Measurements from ENCODE around the gene GJD2. TPM values are rescaled to one million over a fixed set of nuclear protein-coding genes. Genes with fewer than 3 reads are reported as not detected.

Gene GJD2
- total RNA-seq, 1 experiment from 2014 or later, result not detected

- Histone ChIP-seq H3K9me2 (replicated peaks; ENCODE audit: low read length) (no peaks in the 10 kb centered on the region), H3K79me2 (ENCODE audit: low read length) (no peaks in the 10 kb centered on the region), H3F3A (ENCODE audit: low read length, unreplicated experiment) (no peaks in the 10 kb centered on the region), H3K4me1 (ENCODE audit: insufficient read depth, low read length) (no peaks in the 10 kb centered on the region), H3K36me3 (ENCODE audit: low read depth, low read length) (no peaks in the 10 kb centered on the region), H3K4me2 (ENCODE audit: low read length) (no peak overlapping the region), H3K27ac (ENCODE audit: low read length) (no peak overlapping the region), H2AFZ (ENCODE audit: low read length) (no peak overlapping the region), H3K4me3 (ENCODE audit: low read length) (no peak overlapping the region), H3K9me3 (ENCODE audit: low read length) (no peaks in the 10 kb centered on the region), H4K20me1 (ENCODE audit: low read length) (no peaks in the 10 kb centered on the region), H3K27me3 (ENCODE audit: low read length) (peaks cover 68% of the 10 kb centered on the region), H3K9ac (ENCODE audit: low read length) (no peak overlapping the region)
- BruUV-seq (replicated peaks), result no TSS peak
- CTCF ChIA-PET, result no interaction called here
- TF ChIP-seq EZH2phosphoT487 (IDR thresholded peaks at IDR 0.05; ENCODE audit: borderline replicate concordance, low read length), result no peak
- TF ChIP-seq CTCF (conservative IDR thresholded peaks at IDR 0.05; ENCODE audit: low read depth, low read length), result no peak
- no peak for TF ChIP-seq EZH2 (IDR thresholded peaks at IDR 0.05; ENCODE audit: low read length, unreplicated experiment)
- ATAC-seq (no peak), DNase-seq (no peak)
- POLR2A ChIA-PET (ENCODE audit: unreplicated experiment), result no interaction called here
- intact Hi-C loops (cut with micrococcal nuclease), result no loop called here
These were observed 19.1 kb upstream of the GJD2 start for GRCh38 chr15:34773917-34774316.

GRCh38 chr15:34773013-34773412, 18.2 kb upstream of the GJD2 start:
- intact Hi-C loops (cut with micrococcal nuclease), result no loop called here
- Histone ChIP-seq H3K9ac (ENCODE audit: low read length) (no peak overlapping the region), H3F3A (ENCODE audit: low read length, unreplicated experiment) (no peaks in the 10 kb centered on the region), H3K36me3 (ENCODE audit: low read depth, low read length) (no peaks in the 10 kb centered on the region), H4K20me1 (ENCODE audit: low read length) (no peaks in the 10 kb centered on the region), H3K9me3 (ENCODE audit: low read length) (no peaks in the 10 kb centered on the region), H3K27me3 (ENCODE audit: low read length) (peaks cover 75% of the 10 kb centered on the region), H3K4me1 (ENCODE audit: insufficient read depth, low read length) (no peaks in the 10 kb centered on the region), H3K27ac (ENCODE audit: low read length) (no peak overlapping the region), H3K4me2 (ENCODE audit: low read length) (no peak overlapping the region), H3K9me2 (replicated peaks; ENCODE audit: low read length) (no peaks in the 10 kb centered on the region), H3K79me2 (ENCODE audit: low read length) (no peaks in the 10 kb centered on the region), H3K4me3 (ENCODE audit: low read length) (no peak overlapping the region), H2AFZ (ENCODE audit: low read length) (no peak overlapping the region)
- no TSS peak for BruUV-seq (replicated peaks)
- TF ChIP-seq EZH2phosphoT487 (IDR thresholded peaks at IDR 0.05; ENCODE audit: borderline replicate concordance, low read length), result no peak
- no peak for TF ChIP-seq EZH2 (IDR thresholded peaks at IDR 0.05; ENCODE audit: low read length, unreplicated experiment)
- no peak for TF ChIP-seq CTCF (conservative IDR thresholded peaks at IDR 0.05; ENCODE audit: low read depth, low read length)
- no peak for DNase-seq
- ChIA-PET POLR2A (ENCODE audit: unreplicated experiment) (no interaction called here), CTCF (no interaction called here)
- no peak for ATAC-seq

GRCh38 chr15:34772312-34772711, 17.5 kb upstream of the GJD2 start:
- no peak for ATAC-seq
- CTCF ChIA-PET, result no interaction called here
- TF ChIP-seq EZH2 (IDR thresholded peaks at IDR 0.05; ENCODE audit: low read length, unreplicated experiment) (no peak), CTCF (conservative IDR thresholded peaks at IDR 0.05; ENCODE audit: low read depth, low read length) (no peak)

More at GRCh38 chr15:34772312-34772711, 17.5 kb upstream of the GJD2 start:
- Histone ChIP-seq H3K4me2 (ENCODE audit: low read length) (no peak overlapping the region), H4K20me1 (ENCODE audit: low read length) (no peaks in the 10 kb centered on the region), H3K27me3 (ENCODE audit: low read length) (peaks cover 79% of the 10 kb centered on the region), H3K79me2 (ENCODE audit: low read length) (no peaks in the 10 kb centered on the region), H3K9me3 (ENCODE audit: low read length) (no peaks in the 10 kb centered on the region), H3K36me3 (ENCODE audit: low read depth, low read length) (no peaks in the 10 kb centered on the region), H3K4me3 (ENCODE audit: low read length) (no peak overlapping the region), H3K9me2 (replicated peaks; ENCODE audit: low read length) (no peaks in the 10 kb centered on the region), H2AFZ (ENCODE audit: low read length) (no peak overlapping the region), H3K4me1 (ENCODE audit: insufficient read depth, low read length) (no peaks in the 10 kb centered on the region), H3K27ac (ENCODE audit: low read length) (no peak overlapping the region), H3F3A (ENCODE audit: low read length, unreplicated experiment) (no peaks in the 10 kb centered on the region), H3K9ac (ENCODE audit: low read length) (no peak overlapping the region)
- no peak for DNase-seq
- intact Hi-C loops (cut with micrococcal nuclease), result no loop called here
- BruUV-seq (replicated peaks), result no TSS peak
- POLR2A ChIA-PET (ENCODE audit: unreplicated experiment), result no interaction called here

Data from PC-3 (cell line).